IMR-90 (cell line): ENCODE measurements around the gene RPTOR. TPM values are rescaled to one million over a fixed set of nuclear protein-coding genes. Genes with fewer than 3 reads are reported as not detected.

ENCODE experiments used
- ATAC-seq: fragments of 200-7000 bp; cut with Tn5 transposase; 2 replicates; pipeline ENCODE4 v1.9.1; 2020; ENCODE audit warnings: low read depth, mild to moderate bottlenecking, moderate library complexity
- BruUV-seq: library from RNA; stranded (reverse); fragments of 400-500 nt; replicated peaks from 2 replicates; lab custom pipeline; 2021; lab: Mats Ljungman, UMichigan
- CTCF ChIA-PET: fragments of 300-600 bp; formaldehyde crosslinking; extraction: SDS; loops from one replicate; lab custom pipeline; 2021; ENCODE audit warnings: antibody characterized with exemption; lab: Yijun Ruan, JAX
- POLR2A ChIA-PET: fragments of 300-600 bp; sonication (Branson Sonifier 250); formaldehyde crosslinking; loops from one replicate; lab custom pipeline; 2022; ENCODE audit warnings: antibody characterized with exemption; ENCODE audit not compliant: unreplicated experiment; lab: Charles Lee
- DNase-seq: peaks from one replicate; pipeline ENCODE4 v3.0.0; 2013
- H2AFZ ChIP-seq: replicated peaks from 2 replicates; pipeline ENCODE3; 2013; ENCODE audit warnings: low read length, mild to moderate bottlenecking; ENCODE audit not compliant: poor library complexity
- H2AK5ac ChIP-seq: 2 replicates; pipeline ENCODE4 v1.6.1; 2013; ENCODE audit warnings: low read depth, low read length, inconsistent platforms
- H2AK9ac ChIP-seq: replicated peaks from 2 replicates; pipeline ENCODE3; 2013; ENCODE audit warnings: mild to moderate bottlenecking, low read depth, low read length, moderate library complexity; ENCODE audit not compliant: poor library complexity
- H2BK120ac ChIP-seq: 2 replicates; pipeline ENCODE4 v1.6.1; 2013; ENCODE audit warnings: low read depth, low read length, inconsistent platforms
- H2BK15ac ChIP-seq: 3 replicates; pipeline ENCODE4 v1.6.1; 2013; ENCODE audit warnings: low read depth, low read length, inconsistent platforms
- H2BK20ac ChIP-seq: 2 replicates; pipeline ENCODE4 v1.6.1; 2013; ENCODE audit warnings: low read depth, mild to moderate bottlenecking, inconsistent platforms, low read length, moderate library complexity
- H2BK5ac ChIP-seq: 2 replicates; pipeline ENCODE4 v1.6.1; 2013; ENCODE audit warnings: mild to moderate bottlenecking, low read depth, low read length, inconsistent platforms; ENCODE audit not compliant: poor library complexity, severe bottlenecking
- H3K14ac ChIP-seq: replicated peaks from 2 replicates; pipeline ENCODE4 v1.6.1; 2013; ENCODE audit warnings: low read depth, low read length, inconsistent platforms
- H3K18ac ChIP-seq: 2 replicates; pipeline ENCODE4 v1.6.1; 2013; ENCODE audit warnings: low read depth, low read length, control low read depth
- H3K23ac ChIP-seq: 2 replicates; pipeline ENCODE4 v1.6.1; 2013; ENCODE audit warnings: low read depth, low read length, inconsistent platforms
- H3K27ac ChIP-seq: 2 replicates; pipeline ENCODE4 v1.5.1; 2013; ENCODE audit warnings: mild to moderate bottlenecking, control low read depth, low read length; ENCODE audit not compliant: insufficient read depth
- H3K27me3 ChIP-seq: 2 replicates; pipeline ENCODE4 v1.6.1; 2013; ENCODE audit warnings: low read length; ENCODE audit not compliant: control insufficient read depth, insufficient read depth
- H3K36me3 ChIP-seq: 2 replicates; pipeline ENCODE4 v1.6.1; 2013; ENCODE audit warnings: low read length, mixed read lengths; ENCODE audit not compliant: control insufficient read depth, insufficient read depth
- H3K4ac ChIP-seq: 2 replicates; pipeline ENCODE4 v1.6.1; 2013; ENCODE audit warnings: low read depth, low read length, inconsistent platforms
- H3K4me1 ChIP-seq: 2 replicates; pipeline ENCODE4 v1.6.1; 2013; ENCODE audit warnings: low read length, mixed read lengths; ENCODE audit not compliant: control insufficient read depth, insufficient read depth
- H3K4me2 ChIP-seq: 2 replicates; pipeline ENCODE4 v1.6.1; 2013; ENCODE audit warnings: low read depth, mild to moderate bottlenecking, control low read depth, low read length, moderate library complexity
- H3K4me3 ChIP-seq: 2 replicates; pipeline ENCODE4 v1.5.1; 2013; ENCODE audit warnings: low read depth, mild to moderate bottlenecking, control low read depth, low read length, moderate library complexity; ENCODE audit not compliant: insufficient read depth
- H3K56ac ChIP-seq: 2 replicates; pipeline ENCODE4 v1.6.1; 2013; ENCODE audit warnings: low read length, inconsistent platforms; ENCODE audit not compliant: insufficient read depth; ENCODE audit errors: extremely low read depth
- H3K79me1 ChIP-seq, 2 experiments: 2 replicates each; pipeline ENCODE4 v1.6.1; 2013; ENCODE audit warnings: low read length in 2 of 2, inconsistent platforms in 1 of 2, low read depth in 1 of 2
- H3K9ac ChIP-seq: 2 replicates; pipeline ENCODE4 v1.6.1; 2013; ENCODE audit warnings: low read depth, low read length, control low read depth
- H3K9me1 ChIP-seq: 2 replicates; pipeline ENCODE4 v1.6.1; 2013; ENCODE audit warnings: low read length, inconsistent platforms; ENCODE audit not compliant: insufficient read depth
- H3K9me3 ChIP-seq: 2 replicates; pipeline ENCODE4 v1.6.1; 2013; ENCODE audit warnings: low read length; ENCODE audit not compliant: control insufficient read depth, insufficient read depth
- H4K20me1 ChIP-seq: 2 replicates; pipeline ENCODE4 v1.6.1; 2013; ENCODE audit warnings: low read length, inconsistent platforms; ENCODE audit not compliant: insufficient read depth
- H4K5ac ChIP-seq: 2 replicates; pipeline ENCODE4 v1.6.1; 2013; ENCODE audit warnings: mild to moderate bottlenecking, low read depth, low read length, control low read depth
- H4K8ac ChIP-seq, 2 experiments: 2 replicates each; pipeline ENCODE4 v1.6.1; 2013; ENCODE audit warnings: low read depth in 2 of 2, low read length in 2 of 2, control low read depth in 1 of 2, inconsistent platforms in 1 of 2
- H4K91ac ChIP-seq: 2 replicates; pipeline ENCODE4 v1.6.1; 2013; ENCODE audit warnings: low read depth, low read length, inconsistent platforms; ENCODE audit not compliant: insufficient read depth
- CHD1 ChIP-seq: IDR thresholded peaks from 2 replicates; pipeline ENCODE4 v1.6.1; 2012; ENCODE audit warnings: low read depth, low read length, improper control_type of control experiment
- MAFK ChIP-seq: IDR thresholded peaks from 2 replicates; pipeline ENCODE4 v1.6.1; 2012; ENCODE audit warnings: low read depth, low read length, improper control_type of control experiment
- MAZ ChIP-seq: IDR thresholded peaks from 2 replicates; pipeline ENCODE4 v1.6.1; 2012; ENCODE audit warnings: low read depth, mild to moderate bottlenecking, low read length, improper control_type of control experiment, moderate library complexity, borderline replicate concordance
- NFE2L2 ChIP-seq: fragments of 150-350 bp; IDR thresholded peaks from 2 replicates; pipeline ENCODE4 v1.6.1; 2016; ENCODE audit warnings: low read depth, mild to moderate bottlenecking, low read length
- POLR2A ChIP-seq: IDR thresholded peaks from 2 replicates; pipeline ENCODE4 v1.6.1; 2012; ENCODE audit warnings: mild to moderate bottlenecking, low read depth, low read length
- RCOR1 ChIP-seq: IDR thresholded peaks from 2 replicates; pipeline ENCODE4 v1.6.1; 2012; ENCODE audit warnings: mild to moderate bottlenecking, low read length, improper control_type of control experiment; ENCODE audit not compliant: insufficient replicate concordance
- SMC3 ChIP-seq: fragments of 150-350 bp; IDR thresholded peaks from 2 replicates; pipeline ENCODE4 v1.6.1; 2016; ENCODE audit warnings: low read depth, mild to moderate bottlenecking, antibody characterized with exemption, low read length, moderate library complexity
- WGBS, 2 experiments: methylation state at CpG; one replicate each; pipeline versions ENCODE4 v1.1.5 to v1.1.7; 2013; ENCODE audit warnings: missing lambda C conversion rate in 2 of 2; ENCODE audit not compliant: insufficient read length in 1 of 2; ENCODE audit errors: extremely low coverage in 2 of 2; 5-methylcytosine and 5-hydroxymethylcytosine counted together
- dilution Hi-C: fragments of 300-500 bp; cut with HindIII; formaldehyde crosslinking; loops from one replicate; pipeline ENCODE4 v1.14.3; 2018; ENCODE audit warnings: low sequenced_read_pairs; ENCODE audit not compliant: unreplicated experiment
- in situ Hi-C: fragments of 300-500 bp; cut with MboI; formaldehyde crosslinking; loops from 3 replicates; pipeline ENCODE4 v1.14.3; 2019; ENCODE audit warnings: low sequenced_read_pairs, inconsistent platforms, mixed read lengths
- intact Hi-C: fragments of 100-400 bp; cut with micrococcal nuclease; formaldehyde crosslinking; loops from 2 replicates; pipeline ENCODE4 v1.10.0; 2022
- polyA plus RNA-seq, 3 experiments: library from polyadenylated mRNA; depleted of rRNA; stranded (reverse); fragments of >200 nt; gene quantifications; 2 replicates each; pipeline ENCODE4 v1.2.3, GENCODE V29; 2012; ENCODE audit warnings: low replicate concordance in 1 of 3
- total RNA-seq: library from RNA; depleted of rRNA; stranded (reverse); fragments of >200 nt; gene quantifications from 2 replicates; pipeline ENCODE4 v1.2.3, GENCODE V29; 2012
- TF ChIP-seq, protein P1 (sequence below): fragments of 150-350 bp; IDR thresholded peaks from 2 replicates; pipeline ENCODE4 v1.6.1; 2016; ENCODE audit warnings: low read depth, mild to moderate bottlenecking, low read length, moderate library complexity, borderline replicate concordance
- TF ChIP-seq, protein P2 (sequence below): fragments of 150-350 bp; IDR thresholded peaks from 2 replicates; pipeline ENCODE4 v1.6.1; 2017; ENCODE audit warnings: mild to moderate bottlenecking, antibody characterized with exemption, low read length, low read depth

The RPTOR gene
- total and polyA plus RNA-seq, 2 of the 4 experiments (the other 2 are of a cell fraction), result 10.8 to 14.7 TPM

DNA sequence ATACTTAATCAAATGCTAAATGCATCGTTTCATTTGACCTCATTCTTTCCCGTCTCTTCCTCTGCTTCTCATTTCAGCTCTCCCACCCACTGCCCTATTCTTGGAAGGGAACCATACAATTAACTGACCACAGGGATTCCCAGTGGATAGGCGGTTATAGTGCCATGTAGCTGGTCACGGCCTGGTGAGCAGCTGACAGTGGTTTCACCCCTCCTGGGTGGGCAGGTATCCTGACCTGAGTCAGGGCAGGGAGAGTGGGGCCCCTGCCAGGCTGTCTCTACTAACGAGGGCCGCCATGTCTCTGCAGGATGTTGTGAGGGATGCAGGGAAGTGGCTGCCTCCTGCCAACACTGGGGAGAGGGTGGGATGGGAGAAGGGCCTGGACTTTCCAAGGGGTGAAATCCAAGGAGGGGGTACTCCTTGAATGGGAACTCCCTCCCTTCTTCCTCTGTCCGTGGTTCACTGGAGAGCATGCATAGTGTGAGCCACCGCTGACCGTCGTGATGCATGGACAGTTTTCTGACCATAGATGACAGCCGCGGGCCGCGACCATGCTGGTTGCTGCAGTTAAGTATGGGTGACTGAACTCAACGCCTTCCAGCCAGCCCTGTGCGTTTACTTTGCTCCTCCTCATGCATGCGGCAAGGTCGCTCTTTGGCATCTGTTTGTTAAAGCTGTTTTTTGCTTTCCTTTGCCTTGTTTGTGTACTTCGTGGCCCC, 95.9 kb downstream of the RPTOR start:
- in situ Hi-C loops, result no loop called here
- Histone ChIP-seq H2BK15ac (no peak overlapping the region), H4K5ac (no peak overlapping the region), H3K14ac (no peak overlapping the region), H2BK20ac (no peak overlapping the region), H4K91ac (no peak overlapping the region), H3K9ac (no peak overlapping the region), H2AFZ (no peak overlapping the region), H4K8ac (no peak overlapping the region), H3K4ac (no peak overlapping the region), H3K79me1 (peaks cover 41 to 72% of the 10 kb centered on the region in 2 experiments), H3K56ac (no peak overlapping the region), H2AK9ac (no peak overlapping the region), H3K27ac (no peak overlapping the region), H2BK5ac (no peak overlapping the region), H2BK120ac (no peak overlapping the region), H3K4me3 (no peak overlapping the region), H3K18ac (no peak overlapping the region), H3K9me1 (peaks cover 7% of the 10 kb centered on the region), H3K9me3 (no peaks in the 10 kb centered on the region), H3K4me2 (no peak overlapping the region), H3K36me3 (no peaks in the 10 kb centered on the region; the same call in 1 of the 2 replicates), H3K27me3 (no peaks in the 10 kb centered on the region), H3K4me1 (peaks cover 5% of the 10 kb centered on the region), H4K20me1 (no peaks in the 10 kb centered on the region), H2AK5ac (no peak overlapping the region), H3K23ac (no peak overlapping the region)
- ATAC-seq (no peak), DNase-seq (no peak)
- CTCF ChIA-PET, result no interaction called here
- TF ChIP-seq POLR2A, result no peak
- no peak for TF ChIP-seq RCOR1
- TF ChIP-seq NFE2L2, result no peak
- TF ChIP-seq MAZ, result no peak
- TF ChIP-seq SMC3, result no peak
- TF ChIP-seq MAFK, result no peak
- no peak for TF ChIP-seq CHD1
- TF ChIP-seq, protein P1, sequence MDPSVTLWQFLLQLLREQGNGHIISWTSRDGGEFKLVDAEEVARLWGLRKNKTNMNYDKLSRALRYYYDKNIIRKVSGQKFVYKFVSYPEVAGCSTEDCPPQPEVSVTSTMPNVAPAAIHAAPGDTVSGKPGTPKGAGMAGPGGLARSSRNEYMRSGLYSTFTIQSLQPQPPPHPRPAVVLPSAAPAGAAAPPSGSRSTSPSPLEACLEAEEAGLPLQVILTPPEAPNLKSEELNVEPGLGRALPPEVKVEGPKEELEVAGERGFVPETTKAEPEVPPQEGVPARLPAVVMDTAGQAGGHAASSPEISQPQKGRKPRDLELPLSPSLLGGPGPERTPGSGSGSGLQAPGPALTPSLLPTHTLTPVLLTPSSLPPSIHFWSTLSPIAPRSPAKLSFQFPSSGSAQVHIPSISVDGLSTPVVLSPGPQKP, result no peak
- TF ChIP-seq, protein P2, sequence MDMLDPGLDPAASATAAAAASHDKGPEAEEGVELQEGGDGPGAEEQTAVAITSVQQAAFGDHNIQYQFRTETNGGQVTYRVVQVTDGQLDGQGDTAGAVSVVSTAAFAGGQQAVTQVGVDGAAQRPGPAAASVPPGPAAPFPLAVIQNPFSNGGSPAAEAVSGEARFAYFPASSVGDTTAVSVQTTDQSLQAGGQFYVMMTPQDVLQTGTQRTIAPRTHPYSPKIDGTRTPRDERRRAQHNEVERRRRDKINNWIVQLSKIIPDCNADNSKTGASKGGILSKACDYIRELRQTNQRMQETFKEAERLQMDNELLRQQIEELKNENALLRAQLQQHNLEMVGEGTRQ, result no peak
- POLR2A ChIA-PET, result no interaction called here
- WGBS, 2 experiments, result 100% methylated on average over 2 of the region's 19 CpGs; no CpG with 5 or more reads in 1 of the 2 experiments
- no TSS peak for BruUV-seq
- intact Hi-C loops, result no loop called here
- dilution Hi-C loops, result no loop called here
